ENCODE results near the gene ANKRD33. TPM values are rescaled to one million over a fixed set of nuclear protein-coding genes. Genes with fewer than 3 reads are reported as not detected.

Gene ANKRD33
- total RNA-seq, 1 donor from 2014 or later: not detected

DNA sequence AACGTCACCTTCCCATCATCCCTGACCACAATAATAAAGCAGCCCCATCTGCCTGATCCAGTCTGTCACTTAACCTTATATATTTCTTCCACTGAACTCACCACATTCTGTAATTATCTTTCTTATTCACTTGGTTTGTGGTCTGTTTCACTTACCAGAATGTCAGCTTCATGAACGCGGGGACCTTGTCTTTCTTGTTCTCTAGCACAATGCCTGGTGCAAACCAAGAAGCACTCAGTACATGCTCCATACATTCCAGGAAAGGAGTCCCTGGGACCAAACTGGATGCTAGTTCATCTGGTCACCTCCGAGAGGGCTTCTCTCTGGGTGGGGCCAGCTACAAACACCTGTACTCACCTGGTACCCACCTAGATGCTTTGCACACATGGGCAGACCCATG, 17.4 kb upstream of the ANKRD33 start:
- FAIRE-seq (no peak), DNase-seq (ENCODE audit: low read depth) (no peak)
- Histone ChIP-seq H3K4me3 (ENCODE audit: low read depth, low read length) (no peak overlapping the region), H3K36me3 (ENCODE audit: control insufficient read depth, insufficient read depth, low read length) (no peaks in the 10 kb centered on the region), H3K27me3 (ENCODE audit: control insufficient read depth, insufficient read depth, low read length) (peaks cover 32% of the 10 kb centered on the region)
- TF ChIP-seq, protein P1, sequence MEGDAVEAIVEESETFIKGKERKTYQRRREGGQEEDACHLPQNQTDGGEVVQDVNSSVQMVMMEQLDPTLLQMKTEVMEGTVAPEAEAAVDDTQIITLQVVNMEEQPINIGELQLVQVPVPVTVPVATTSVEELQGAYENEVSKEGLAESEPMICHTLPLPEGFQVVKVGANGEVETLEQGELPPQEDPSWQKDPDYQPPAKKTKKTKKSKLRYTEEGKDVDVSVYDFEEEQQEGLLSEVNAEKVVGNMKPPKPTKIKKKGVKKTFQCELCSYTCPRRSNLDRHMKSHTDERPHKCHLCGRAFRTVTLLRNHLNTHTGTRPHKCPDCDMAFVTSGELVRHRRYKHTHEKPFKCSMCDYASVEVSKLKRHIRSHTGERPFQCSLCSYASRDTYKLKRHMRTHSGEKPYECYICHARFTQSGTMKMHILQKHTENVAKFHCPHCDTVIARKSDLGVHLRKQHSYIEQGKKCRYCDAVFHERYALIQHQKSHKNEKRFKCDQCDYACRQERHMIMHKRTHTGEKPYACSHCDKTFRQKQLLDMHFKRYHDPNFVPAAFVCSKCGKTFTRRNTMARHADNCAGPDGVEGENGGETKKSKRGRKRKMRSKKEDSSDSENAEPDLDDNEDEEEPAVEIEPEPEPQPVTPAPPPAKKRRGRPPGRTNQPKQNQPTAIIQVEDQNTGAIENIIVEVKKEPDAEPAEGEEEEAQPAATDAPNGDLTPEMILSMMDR (IDR thresholded peaks at IDR 0.05; ENCODE audit: insufficient read depth, low read length, severe bottlenecking): no peak

GRCh38 chr12:51871126-51871525, 16.8 kb upstream of the ANKRD33 start:
- Histone ChIP-seq H3K36me3 (ENCODE audit: control insufficient read depth, insufficient read depth, low read length) (no peaks in the 10 kb centered on the region), H3K4me3 (ENCODE audit: low read depth, low read length) (no peak overlapping the region), H3K27me3 (ENCODE audit: control insufficient read depth, insufficient read depth, low read length) (peaks cover 30% of the 10 kb centered on the region)
- DNase-seq (ENCODE audit: low read depth): no peak
- FAIRE-seq: no peak
- TF ChIP-seq, protein P1 (IDR thresholded peaks at IDR 0.05; ENCODE audit: insufficient read depth, low read length, severe bottlenecking): no peak

GRCh38 chr12:51871918-51872688, 15.8 kb upstream of the ANKRD33 start:
- Histone ChIP-seq H3K27me3 (ENCODE audit: control insufficient read depth, insufficient read depth, low read length) (peaks cover 30% of the 10 kb centered on the region), H3K4me3 (ENCODE audit: low read depth, low read length) (no peak overlapping the region), H3K36me3 (ENCODE audit: control insufficient read depth, insufficient read depth, low read length) (no peaks in the 10 kb centered on the region)
- DNase-seq (ENCODE audit: low read depth) (no peak), FAIRE-seq (no peak)
- TF ChIP-seq, protein P1 (IDR thresholded peaks at IDR 0.05; ENCODE audit: insufficient read depth, low read length, severe bottlenecking): no peak

DNA sequence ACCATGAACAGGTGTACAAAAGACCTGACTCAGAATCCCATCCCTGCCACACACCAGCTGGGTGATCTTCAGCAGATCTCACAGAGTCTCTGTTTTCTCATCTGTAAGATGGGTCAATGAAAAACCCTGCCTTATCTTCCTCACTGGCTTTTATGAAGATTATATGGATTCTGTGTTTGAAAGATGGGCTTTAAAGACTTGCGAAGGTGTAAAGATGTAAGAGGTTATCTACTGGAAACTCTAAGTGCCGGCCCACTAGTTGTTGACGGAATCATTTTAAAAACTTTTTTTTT, 15.3 kb upstream of the ANKRD33 start:
- no peak for FAIRE-seq
- TF ChIP-seq, protein P1 (IDR thresholded peaks at IDR 0.05; ENCODE audit: insufficient read depth, low read length, severe bottlenecking): no peak
- Histone ChIP-seq H3K4me3 (ENCODE audit: low read depth, low read length) (no peak overlapping the region), H3K36me3 (ENCODE audit: control insufficient read depth, insufficient read depth, low read length) (no peaks in the 10 kb centered on the region), H3K27me3 (ENCODE audit: control insufficient read depth, insufficient read depth, low read length) (peaks cover 30% of the 10 kb centered on the region)
- DNase-seq (ENCODE audit: low read depth): no peak

DNA sequence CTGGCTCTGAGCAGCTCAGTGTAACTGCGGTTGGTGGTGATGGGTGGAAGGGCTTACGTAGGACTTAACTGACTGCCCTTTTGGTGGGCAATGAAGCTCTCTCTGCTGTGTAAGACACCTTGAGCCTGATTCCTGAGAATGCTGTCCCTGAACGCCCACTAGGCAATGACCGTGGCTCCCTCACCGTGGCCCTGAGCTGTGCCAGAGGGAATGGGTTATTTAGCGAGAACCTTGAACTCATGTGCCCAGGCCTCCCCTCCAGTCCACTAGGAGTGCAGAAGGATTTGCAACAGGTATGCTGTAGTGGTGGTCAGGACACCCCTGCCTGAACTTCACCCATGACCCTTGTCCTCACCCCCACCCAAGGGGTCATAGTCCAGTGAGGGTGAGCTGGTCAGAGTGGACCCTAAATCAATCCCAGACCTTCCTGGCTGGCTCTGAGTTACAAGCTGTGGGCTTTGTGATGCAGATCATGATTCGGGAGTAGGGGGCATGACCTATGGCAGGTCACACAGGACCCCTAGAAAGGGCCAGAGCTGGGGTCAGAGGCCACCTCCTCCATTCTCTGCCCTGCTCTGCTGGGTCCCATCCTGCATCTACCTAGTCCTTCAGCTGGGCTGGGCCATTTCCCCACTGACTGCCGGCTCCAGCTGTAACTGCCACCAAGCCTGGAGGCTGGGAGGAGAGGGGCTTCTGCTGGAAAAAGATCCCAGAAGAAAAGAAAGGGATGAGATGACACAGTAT, 14.5 kb upstream of the ANKRD33 start:
- peaks cover 29% of the 10 kb centered on the region for H3K27me3 ChIP-seq (ENCODE audit: control insufficient read depth, insufficient read depth, low read length)
- TF ChIP-seq, protein P1 (IDR thresholded peaks at IDR 0.05; ENCODE audit: insufficient read depth, low read length, severe bottlenecking): no peak
- no peak for DNase-seq (ENCODE audit: low read depth)
- no peak for FAIRE-seq
- H3K4me3 ChIP-seq (ENCODE audit: low read depth, low read length): no peak overlapping the region
- no peaks in the 10 kb centered on the region for H3K36me3 ChIP-seq (ENCODE audit: control insufficient read depth, insufficient read depth, low read length)

Data from bronchial epithelial cell (primary cell).